NCI-H526 (cell line): ENCODE measurements around the gene PAX2.
A peak's percentile ranks its signal among the peaks of the same experiment; 100 is the strongest.

Experiments used
- DNase-seq, 2 experiments: peaks; one replicate each; lab custom pipeline; 2025; lab: John Stamatoyannopoulos, UW

PAX2 gene

DNA sequence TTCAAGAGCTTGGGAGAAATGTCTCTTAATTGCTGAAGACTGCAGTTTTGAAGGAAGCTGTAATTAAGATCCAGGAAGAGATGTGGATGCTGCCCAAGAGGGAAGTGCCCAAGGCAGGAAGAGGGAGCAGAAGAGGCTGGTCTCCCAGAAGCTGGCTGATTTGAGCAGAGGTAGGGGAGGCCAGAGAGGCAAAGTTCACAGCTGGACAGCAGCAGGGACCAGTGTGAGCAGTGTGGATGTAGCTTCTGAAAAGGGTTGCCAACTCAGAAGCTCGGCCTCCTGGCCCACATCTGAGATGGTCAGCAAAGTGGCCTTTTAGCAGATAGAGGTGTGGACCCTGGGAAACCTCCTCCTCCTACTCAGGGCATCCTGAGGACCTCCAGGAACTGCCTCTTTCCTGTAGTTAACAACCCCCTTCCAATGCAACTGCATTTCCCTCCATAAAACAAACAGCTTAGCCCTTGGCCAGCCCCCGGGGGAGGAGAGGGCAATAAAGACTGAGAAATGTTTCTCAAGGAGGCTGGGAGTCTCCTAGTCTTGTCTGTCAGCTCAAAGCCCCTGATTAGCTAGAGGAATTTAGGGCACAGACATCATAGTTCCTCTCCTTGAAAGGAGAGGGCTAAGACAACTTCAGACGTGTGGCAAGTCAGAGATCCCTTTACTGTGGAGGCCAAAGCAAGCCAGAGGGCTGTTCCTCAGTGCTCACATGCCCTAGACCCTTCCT is 69.5 kb downstream of the PAX2 start:
- DNase-seq: no peak

DNA sequence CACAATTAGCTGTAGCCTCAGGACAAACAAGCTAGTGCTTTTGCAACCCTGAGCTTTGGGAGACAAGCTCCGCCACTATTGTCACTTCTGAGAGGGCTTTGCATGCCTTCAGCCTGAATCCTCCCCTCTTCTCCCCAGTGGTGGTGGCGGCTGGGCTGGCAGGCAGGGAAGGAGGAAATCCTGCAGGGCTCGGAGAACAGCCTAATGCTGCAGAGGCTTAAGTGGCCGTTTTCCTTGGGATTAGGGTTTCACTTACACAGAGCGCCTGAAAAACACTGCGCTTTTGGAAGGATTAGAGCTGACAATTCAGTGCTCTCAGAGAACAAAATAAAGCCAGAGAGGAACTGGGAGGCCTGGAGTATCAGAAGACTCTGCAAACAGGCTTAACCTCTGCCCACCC is 71.3 kb downstream of the PAX2 start:
- no peak for DNase-seq

DNA sequence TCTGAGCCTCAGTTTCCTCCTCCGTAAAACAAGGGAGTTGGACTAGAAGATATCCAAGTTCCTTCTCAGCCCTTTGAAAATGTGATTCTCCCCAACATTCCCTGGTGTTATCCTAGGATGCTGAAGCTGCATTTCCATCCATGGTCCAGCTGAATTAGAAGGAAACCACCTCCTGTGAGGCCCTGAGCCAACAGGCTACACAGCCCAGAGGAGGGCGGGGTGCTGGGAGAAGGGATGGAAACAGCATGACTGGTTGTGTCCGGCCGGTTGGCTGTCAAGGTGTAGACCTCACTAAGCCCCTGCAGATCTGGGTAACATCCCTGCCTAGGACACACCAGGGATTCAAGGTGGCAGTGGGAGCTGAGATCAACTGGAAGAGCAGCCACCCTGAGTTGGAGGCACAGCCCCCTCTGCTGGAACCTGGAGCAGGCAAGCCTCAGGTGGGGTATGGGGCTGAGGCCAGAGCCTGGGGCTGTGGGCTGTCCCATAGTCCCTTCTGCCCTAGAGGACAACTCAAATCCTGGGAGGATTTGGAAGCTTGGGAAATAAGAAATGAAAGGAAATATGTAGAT is 72.0 kb downstream of the PAX2 start:
- DNase-seq: peak in 1 of 2 experiments; percentile 52

DNA sequence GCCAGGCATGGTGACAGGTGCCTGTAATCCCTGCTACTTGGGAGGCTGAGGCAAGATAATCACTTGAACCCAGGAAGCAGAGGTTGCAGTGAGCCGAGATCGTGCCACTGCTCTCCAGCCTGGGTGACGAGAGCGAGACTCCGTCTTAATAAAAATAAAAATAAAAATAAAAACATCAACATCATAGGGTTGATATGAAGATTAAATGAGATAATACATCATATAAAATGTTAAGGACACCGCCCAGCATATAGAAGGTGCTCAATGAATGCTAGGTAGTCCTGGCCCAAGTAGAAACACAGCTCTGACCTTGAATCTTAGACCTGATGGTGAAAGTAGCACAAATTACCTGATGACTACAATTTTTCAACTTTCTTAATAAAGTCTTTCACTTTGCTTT is 74.0 kb downstream of the PAX2 start:
- DNase-seq: no peak

DNA sequence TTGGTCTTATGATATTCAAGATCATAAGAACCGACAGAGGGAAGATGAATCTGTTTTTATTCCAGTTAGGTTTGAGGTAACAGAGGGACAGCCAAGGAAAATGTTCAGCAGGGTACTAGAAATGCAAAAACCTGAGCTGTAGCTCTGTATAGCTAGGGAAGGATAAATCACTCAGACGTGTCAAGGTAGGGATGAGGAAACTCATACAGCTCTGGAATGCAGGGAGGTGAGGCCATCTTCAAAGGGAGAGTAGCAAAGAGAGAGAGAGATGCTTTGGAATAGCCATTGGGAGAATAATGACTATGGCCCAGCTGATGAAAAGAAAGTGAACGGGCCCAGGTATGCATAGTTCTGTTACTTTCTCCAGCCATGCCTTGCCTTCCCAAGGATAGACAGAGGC is 77.8 kb downstream of the PAX2 start:
- DNase-seq: no peak

DNA sequence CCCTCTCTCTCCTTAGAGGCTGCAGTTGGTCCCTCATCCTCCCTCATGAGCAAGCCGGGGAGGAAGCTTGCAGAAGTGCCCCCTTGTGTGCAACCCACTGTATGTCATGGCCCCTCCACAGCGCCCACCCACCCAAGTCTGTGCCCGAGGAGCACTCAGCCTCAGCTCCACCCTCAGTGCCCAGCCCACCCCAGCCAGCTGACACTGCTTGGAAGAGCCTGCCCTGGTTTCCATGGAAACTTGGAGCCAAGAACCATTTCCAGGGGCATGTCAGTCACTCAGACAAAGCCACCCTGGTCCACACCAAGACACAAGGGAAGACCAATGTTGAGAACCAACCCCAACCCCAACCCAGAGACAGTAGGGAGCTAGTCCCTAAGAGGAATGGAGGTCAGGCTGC is 79.5 kb downstream of the PAX2 start:
- no peak for DNase-seq

DNA sequence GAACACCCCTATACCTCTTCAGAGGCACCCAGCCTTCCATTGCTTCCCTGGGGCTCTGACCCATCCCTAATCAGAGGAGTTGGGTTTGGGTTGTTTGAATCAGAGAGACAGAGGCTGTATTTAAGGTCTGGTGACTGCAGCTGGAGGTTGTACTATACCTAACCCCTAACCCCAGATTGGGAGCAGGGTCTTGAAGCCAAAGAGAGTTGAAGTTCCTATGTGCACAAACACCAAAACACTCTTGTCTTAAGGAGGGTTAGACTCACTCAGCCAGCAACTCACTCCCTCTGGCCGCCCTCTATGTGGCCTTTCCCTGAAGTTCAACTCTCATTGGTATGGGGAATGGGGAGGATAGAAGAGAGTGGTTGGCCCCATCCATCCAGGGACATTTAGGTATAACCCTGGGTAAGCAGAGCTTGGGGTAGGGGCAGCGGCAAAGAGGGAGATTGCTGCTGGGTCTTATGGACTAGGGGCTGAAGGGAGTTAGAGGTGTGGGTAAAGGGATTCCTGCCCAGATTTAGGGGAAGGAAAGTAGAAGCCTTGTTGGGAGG is 80.0 kb downstream of the PAX2 start:
- no peak for DNase-seq

DNA sequence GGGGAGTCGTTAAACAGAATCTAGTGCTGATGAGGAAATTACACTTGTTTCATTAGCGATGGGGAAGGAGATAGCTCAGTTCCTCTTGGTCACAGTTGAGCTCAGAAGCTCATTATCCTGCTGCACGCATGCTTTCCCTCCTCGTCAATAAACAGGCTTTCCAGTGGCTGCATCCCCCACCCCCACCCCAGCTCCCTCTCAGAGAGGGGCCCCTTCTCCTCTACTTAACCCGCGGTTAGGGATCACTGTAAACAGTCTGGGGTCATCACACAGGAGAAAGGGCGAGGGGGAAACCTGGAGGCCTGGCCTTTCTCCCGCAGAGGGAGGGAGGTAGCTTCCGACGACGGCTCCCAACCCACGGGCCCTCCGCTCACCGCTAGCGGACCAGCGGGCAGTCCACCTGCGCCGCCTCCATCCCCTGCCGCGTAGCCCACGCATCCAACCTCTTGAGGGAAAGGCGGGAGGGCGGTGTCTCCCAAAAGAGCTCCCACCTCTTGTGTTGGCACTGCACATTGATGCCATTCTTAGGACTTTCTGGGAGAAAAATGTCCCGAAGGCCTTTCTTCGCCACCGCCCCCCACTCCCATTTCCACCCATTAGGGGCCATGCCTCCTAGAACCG is 80.8 kb downstream of the PAX2 start:
- DNase-seq: peak; percentile 3 to 54

DNA sequence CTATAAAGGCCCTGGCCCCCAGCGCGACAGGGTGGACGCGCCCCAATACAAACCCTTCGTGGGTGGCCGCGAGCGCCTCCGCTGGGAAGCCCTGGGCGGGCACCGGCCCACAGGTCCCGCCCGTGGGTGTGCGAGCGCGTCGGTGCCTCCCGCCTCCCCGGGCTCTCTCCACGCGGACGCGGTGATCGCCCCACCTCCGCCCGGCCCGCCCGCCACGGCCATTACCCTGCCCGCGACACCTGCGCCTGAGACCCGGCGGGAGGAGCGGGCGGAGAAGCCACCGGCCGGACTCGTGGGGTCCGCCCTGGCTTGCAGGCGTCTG is 81.2 kb downstream of the PAX2 start:
- no peak for DNase-seq

DNA sequence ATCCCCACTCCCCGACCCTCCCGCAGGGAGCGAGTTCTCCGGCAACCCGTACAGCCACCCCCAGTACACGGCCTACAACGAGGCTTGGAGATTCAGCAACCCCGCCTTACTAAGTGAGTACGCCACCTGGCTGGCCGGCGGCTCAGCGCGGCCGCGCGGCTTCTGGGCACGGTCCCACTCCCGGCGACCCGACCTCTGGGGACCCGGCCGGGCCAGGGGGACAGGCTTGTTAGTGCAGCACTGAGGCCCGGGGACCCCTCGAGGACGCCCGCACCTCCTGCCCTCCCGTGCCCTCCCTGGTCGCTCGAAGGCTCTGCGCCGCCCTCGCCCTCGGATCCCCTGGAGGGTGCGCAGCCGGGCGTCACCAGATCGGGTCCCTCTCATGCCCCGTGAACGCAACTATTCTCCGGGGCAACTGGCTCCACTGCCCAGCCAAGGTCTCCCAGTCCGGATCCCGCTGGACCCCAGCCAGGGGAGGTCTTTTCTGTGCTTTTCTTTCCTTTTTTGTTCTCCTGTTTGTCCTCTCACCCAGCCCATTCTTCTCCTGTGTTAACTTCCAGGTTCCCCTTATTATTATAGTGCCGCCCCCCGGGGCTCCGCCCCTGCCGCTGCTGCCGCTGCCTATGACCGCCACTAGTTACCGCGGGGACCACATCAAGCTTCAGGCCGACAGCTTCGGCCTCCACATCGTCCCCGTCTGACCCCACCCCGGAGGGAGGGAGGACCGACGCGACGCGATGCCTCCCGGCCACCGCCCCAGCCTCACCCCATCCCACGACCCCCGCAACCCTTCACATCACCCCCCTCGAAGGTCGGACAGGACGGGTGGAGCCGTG is 81.8 kb downstream of the PAX2 start:
- peak; percentile 10 to 74 for DNase-seq

DNA sequence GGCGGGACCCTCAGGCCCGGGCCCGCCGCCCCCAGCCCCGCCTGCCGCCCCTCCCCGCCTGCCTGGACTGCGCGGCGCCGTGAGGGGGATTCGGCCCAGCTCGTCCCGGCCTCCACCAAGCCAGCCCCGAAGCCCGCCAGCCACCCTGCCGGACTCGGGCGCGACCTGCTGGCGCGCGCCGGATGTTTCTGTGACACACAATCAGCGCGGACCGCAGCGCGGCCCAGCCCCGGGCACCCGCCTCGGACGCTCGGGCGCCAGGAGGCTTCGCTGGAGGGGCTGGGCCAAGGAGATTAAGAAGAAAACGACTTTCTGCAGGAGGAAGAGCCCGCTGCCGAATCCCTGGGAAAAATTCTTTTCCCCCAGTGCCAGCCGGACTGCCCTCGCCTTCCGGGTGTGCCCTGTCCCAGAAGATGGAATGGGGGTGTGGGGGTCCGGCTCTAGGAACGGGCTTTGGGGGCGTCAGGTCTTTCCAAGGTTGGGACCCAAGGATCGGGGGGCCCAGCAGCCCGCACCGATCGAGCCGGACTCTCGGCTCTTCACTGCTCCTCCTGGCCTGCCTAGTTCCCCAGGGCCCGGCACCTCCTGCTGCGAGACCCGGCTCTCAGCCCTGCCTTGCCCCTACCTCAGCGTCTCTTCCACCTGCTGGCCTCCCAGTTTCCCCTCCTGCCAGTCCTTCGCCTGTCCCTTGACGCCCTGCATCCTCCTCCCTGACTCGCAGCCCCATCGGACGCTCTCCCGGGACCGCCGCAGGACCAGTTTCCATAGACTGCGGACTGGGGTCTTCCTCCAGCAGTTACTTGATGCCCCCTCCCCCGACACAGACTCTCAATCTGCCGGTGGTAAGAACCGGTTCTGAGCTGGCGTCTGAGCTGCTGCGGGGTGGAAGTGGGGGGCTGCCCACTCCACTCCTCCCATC is 82.7 kb downstream of the PAX2 start:
- peak in 1 of 2 experiments; percentile 63 for DNase-seq

DNA sequence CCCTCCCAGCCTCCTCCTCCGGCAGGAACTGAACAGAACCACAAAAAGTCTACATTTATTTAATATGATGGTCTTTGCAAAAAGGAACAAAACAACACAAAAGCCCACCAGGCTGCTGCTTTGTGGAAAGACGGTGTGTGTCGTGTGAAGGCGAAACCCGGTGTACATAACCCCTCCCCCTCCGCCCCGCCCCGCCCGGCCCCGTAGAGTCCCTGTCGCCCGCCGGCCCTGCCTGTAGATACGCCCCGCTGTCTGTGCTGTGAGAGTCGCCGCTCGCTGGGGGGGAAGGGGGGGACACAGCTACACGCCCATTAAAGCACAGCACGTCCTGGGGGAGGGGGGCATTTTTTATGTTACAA is 83.3 kb downstream of the PAX2 start:
- peak in 1 of 2 experiments; percentile 53 for DNase-seq

DNA sequence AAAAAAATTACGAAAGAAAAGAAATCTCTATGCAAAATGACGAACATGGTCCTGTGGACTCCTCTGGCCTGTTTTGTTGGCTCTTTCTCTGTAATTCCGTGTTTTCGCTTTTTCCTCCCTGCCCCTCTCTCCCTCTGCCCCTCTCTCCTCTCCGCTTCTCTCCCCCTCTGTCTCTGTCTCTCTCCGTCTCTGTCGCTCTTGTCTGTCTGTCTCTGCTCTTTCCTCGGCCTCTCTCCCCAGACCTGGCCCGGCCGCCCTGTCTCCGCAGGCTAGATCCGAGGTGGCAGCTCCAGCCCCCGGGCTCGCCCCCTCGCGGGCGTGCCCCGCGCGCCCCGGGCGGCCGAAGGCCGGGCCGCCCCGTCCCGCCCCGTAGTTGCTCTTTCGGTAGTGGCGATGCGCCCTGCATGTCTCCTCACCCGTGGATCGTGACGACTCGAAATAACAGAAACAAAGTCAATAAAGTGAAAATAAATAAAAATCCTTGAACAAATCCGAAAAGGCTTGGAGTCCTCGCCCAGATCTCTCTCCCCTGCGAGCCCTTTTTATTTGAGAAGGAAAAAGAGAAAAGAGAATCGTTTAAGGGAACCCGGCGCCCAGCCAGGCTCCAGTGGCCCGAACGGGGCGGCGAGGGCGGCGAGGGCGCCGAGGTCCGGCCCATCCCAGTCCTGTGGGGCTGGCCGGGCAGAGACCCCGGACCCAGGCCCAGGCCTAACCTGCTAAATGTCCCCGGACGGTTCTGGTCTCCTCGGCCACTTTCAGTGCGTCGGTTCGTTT is 83.9 kb downstream of the PAX2 start:
- peak in 1 of 2 experiments; percentile 19 for DNase-seq

DNA sequence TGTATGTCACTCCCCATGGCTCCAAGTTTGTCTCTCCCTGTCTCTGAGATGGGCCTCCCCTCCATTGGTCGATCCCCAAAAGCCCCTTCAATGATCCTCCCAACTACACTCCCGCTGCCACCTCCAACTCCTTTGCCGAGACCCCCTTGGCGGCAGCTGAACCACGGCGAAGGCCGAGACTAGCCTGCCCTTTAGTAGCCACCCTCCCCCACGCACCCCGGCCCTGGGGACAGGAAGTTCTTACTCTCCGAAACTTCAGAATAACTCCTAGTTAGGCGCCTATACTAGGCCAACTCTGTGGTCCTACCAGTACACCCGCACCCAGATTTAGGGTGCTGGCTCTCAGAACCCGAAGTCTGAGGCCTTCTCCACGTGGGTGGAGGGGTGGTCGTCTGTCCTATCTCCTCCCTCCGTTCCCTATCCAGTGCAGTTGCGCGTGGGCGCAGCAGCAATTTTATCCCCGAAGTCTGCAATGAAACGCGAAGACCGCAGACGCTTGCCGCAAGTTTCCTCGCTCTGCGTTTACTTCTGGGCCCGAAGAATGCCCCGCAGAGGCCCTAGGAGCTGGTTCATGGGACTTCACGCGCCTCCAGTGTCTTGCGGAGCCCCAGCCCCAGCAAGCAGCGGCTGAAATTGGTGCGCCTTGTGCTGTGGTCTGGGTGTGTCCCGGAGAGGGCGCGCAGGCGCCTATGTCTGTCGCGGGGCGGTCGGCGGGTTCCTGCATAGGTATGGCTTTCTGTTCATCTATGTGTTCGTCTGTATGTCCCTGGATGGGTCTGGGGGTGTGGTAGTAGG is 84.7 kb downstream of the PAX2 start:
- no peak for DNase-seq

DNA sequence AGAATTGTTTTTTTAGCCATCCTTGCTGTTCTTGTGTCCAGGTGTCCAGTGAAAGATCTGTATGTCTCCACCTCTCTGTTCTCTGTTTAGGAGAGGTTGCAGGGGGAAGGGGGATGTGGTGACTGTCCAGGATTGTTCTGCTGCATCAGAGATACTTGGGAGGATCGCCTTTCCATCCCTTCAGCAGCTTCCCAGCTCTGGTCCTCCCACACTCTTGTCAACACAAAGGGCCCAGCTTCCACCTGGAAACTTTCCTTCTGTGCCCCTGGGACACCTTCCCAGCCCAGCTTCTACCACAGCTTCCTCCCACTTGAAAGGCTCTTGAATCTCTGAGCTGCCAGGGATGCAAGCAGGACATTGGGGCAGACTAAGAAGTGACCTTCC is 85.3 kb downstream of the PAX2 start:
- DNase-seq: no peak

DNA sequence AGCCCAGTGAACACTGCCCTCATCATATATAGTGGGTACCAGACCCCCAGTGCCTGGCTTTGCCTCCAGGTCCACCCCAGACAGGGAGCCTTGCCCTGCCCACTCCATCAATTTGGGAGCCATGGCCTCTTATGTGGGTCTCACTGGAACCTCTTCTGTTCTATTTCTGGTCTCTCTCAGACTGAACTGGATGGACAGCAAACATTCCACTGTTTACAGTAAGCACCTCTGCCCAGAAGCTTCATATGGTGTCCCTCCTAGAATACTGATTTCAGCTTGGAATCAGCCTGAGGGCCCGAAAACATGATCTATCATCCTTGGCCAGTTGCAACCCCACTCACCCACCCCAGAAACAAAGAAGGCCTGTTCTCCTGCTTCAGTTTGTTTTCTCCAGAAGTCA is 86.4 kb downstream of the PAX2 start:
- no peak for DNase-seq

DNA sequence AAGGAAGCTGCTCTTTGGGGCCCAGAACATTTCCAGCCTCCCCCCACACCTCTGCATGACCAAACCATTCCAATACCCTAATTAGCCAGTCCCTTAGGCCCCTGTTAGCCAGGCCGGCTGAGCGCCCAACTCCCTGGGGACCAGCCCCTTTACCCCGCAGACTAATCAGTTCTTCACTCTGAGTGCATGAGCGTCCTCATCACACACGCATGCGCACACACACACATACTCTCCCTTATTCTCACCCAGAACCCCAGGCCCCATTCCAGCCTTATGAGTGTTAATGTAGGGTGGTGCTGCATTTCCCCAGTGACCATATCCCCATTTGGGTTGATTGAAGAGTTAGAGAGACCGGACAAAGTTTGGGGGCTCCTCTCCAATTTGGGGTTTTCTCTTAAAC is 90.4 kb downstream of the PAX2 start:
- DNase-seq: no peak

DNA sequence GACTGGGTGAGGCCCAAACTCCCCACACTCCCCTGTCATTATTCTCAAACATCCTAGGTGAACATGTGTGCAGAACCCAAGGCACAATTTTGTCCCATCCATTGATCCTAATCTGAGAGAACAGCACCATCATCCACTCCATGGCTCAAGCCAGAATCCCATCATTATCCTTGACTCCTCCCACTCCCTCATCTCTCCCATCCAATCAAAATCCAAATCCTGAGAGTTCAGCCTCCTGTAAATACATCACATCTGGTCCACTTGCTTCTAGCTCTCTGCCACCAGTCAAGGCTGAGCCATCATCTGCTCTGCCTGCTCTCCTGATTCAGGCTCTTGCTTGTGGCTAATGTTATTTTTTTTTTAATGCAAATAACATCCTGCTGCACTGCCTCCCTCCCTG is 91.5 kb downstream of the PAX2 start:
- DNase-seq: peak in 1 of 2 experiments; percentile 25

DNA sequence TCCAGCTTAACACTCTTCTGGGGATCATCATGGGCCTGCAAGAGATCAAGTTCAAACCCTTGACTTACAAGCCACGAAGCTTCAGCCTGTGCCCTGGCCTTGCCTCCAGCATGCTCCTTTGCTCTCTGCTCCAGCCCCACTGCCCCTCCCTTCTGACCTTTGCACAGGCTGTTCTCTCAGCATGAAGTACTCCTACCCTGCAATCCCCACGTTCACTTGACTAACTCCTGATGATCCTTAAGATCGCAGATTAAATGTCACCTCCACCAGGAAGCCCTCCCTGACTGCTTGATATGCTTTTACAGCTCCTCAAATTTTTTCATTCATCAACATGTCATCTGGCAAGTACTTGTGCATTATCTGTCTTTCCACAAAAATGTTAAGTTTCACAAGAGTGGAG is 91.9 kb downstream of the PAX2 start:
- DNase-seq: no peak

DNA sequence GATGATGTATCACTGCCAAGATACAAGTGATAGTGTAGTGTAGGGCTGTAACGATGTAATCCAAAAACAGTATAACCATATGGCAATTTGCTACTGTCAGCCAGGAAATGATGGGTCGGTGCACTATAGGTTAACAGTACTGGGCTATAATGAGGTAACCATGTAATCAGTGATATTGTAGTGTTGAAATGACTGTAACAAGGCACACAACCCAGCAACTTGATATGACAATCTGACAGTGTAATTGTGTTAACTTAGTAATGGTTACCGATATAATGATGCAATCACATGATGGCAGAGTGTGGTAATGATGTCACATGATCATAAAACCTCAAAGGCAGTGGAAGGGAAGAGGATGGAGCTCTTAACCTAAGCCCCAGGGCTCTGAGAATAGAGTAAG is 93.6 kb downstream of the PAX2 start:
- no peak for DNase-seq
